Activated CD8-positive, alpha-beta memory T cell treated with anti-CD3 and anti-CD28 coated beads, Interleukin-2, amount 50 U/mL, for 1 hour (primary cell): ENCODE results near the gene UBE2QL1.

Experiments
- DNase-seq: peaks from one replicate; pipeline ENCODE4 v3.0.0-alpha.2; 2020; ENCODE audit errors: extremely low read depth

UBE2QL1 gene

DNA sequence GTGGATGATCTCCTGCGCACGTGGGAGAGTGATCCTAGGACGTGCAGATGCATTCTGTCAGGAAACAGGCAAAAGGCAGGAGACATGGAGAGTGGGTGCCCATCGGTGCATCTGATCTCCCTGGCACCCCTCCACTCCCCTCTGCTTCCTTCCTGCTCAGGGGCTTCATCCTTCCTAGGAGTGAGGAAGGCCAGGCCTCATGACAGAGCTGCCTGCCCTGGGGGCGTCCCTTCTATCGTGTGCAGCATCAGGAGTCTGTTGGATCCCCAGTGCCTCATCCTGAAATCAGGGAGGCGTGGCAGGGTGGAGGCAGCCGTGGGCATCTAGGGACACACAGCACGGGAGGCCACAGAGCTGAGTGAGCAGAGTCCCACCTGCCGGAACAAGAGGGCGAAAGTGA, 30.1 kb downstream of the UBE2QL1 start:
- no peak for DNase-seq

DNA sequence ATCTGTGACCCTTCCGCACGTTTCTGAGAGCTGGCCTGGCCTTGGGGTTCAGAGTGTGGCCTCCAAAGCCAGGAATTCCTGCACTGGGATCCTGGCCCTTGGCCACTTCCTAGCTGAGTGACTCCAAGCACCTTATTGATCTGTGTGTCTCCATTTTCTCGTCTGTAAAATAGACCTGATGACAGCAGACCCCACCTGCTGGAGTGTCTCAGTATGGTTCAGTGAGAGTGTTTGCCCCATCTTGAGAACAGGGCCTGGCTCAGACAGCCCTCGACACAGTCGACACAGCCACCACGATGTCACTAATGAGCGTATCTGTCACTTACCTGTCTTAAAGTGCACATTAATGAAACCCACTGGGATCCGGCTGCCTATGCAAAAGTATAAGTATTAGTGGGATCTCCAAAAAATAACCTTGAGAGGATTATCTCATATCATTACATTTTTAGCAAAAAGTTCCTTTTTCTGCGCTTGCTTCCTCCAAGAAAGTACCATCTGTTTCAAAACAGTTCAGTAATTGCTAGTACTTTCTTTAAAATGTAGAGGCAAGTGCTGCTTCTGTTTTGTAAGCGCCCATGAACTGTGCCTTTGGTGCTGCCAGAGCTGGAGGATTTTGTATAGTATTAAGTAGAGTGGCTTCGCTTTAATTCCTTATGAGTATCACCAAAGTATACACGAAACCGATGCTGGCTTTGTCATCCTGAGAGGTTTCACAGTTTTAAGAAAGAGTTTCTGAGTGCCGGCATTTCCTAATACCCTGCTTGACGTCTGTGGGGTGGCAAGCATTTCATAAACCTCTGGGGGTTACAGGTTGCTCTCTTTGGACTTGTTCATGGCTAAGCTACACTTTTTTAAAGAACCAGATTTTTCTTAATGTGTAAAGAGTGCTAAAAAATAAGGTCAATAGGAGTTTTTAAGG, 31.7 kb downstream of the UBE2QL1 start:
- DNase-seq: no peak

DNA sequence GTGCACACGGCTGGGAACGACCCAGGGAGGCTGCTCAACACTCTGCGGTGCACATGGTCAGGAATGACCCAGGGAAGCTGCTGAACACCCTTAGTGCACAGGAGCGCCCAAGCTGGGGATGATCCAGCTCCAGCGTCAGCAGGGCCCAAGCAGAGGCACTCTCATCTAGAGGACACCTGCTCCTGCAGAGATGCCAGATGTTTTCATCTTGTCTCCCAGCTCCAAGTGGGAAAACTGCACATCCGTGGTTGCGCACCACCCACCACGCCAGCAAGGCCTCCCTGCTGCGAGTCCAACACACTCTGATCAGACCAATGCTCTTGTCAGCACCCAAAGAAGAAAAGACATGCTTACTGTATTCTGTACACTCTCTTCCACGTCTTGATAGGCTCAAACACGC, 34.1 kb downstream of the UBE2QL1 start:
- no peak for DNase-seq

- DNase-seq: no peak
Measured at GRCh38 chr5:6483880-6484382, 35.3 kb downstream of the UBE2QL1 start.

GRCh38 chr5:6484446-6484845, 35.8 kb downstream of the UBE2QL1 start:
- DNase-seq: no peak

DNA sequence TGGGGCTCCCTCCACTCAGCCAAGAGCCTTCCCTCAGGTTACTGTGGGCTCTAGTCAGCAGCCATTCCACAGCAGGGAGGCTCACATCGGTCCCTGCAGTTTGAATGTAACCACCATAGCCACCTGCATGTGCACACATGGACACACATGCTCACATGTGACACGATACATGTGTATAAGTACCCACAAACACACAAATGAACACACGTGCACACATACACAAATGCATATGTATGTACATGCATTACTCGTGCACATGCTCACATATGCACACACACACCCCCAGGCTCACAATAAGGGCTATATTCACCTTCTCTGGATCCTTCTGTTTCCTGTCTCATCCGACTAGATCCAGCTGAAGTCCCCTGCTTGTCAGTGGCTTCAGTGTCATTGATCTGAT, 36.2 kb downstream of the UBE2QL1 start:
- DNase-seq: no peak

DNA sequence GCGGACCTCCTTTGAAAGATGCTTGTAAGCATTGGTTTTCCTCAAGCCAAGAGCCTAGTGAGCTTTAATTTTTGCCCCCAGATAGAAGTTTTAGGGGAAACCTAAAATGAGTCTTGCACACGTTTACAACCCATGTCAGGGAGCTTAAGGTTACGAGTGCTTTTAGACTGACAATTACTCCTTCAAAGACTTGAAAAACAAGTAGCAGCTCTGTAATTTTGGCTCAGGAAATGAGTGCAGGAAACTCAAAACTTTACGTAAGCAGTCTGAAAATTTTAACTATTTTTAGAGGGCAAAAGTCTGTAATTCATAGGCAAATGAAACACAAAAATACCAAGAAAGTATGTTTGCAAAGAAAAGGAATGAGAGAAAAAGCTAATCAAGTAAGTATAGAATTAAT, 36.8 kb downstream of the UBE2QL1 start:
- no peak for DNase-seq

DNA sequence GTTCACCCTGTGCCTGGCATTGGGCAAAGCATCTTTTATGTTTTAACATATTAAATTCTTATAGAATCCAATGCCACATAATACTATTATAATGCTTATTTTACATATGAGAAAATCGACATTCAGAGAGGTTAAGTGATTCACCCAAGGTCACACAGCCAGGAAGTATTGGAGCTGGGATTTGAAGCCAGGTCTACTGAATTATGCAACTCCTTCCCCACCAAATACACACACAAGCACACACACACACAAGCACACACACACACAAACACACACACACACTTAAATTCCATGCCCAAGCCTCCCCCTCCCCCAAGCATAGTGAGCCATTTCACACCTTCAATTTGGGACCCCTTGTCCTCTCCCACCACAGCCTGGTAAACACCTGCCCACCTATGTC, 37.4 kb downstream of the UBE2QL1 start:
- no peak for DNase-seq

DNA sequence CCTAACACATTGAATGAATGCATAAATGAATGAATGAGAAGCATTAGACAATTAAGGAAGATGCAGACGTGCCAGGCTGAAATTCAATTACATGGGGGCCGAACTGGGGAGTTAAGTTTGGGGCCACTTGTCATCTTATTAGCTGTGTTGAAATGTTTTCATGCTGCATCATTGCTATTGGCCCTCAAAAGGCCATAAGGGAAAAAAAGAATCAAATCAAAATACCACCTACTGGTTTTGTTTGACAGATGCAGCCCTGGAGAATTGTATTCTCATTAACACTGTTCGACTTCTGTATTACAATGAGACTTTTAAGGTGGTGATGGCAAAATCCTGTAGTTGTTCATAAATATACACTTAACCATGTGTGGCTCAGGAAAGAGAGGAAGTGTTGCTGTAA, 38.4 kb downstream of the UBE2QL1 start:
- DNase-seq: no peak

DNA sequence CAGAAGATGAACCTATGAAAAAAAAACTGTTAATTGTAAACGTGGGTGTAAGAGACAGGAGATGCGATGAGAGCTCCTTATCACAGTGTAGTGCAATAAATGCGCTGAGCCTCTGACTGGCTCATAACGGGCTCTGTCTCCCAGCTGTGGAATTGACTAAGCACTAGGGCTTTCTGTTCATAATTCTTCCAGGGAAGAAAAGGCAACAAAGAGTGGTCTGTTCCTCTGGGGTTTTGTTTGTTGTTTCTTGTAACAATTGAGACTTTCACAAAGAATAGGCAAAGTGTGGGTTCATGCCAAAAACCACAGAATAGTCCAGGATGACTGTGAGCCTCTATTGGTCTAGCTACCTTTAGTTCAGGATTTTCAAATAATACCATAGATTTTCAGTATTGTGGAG, 39.4 kb downstream of the UBE2QL1 start:
- no peak for DNase-seq

DNA sequence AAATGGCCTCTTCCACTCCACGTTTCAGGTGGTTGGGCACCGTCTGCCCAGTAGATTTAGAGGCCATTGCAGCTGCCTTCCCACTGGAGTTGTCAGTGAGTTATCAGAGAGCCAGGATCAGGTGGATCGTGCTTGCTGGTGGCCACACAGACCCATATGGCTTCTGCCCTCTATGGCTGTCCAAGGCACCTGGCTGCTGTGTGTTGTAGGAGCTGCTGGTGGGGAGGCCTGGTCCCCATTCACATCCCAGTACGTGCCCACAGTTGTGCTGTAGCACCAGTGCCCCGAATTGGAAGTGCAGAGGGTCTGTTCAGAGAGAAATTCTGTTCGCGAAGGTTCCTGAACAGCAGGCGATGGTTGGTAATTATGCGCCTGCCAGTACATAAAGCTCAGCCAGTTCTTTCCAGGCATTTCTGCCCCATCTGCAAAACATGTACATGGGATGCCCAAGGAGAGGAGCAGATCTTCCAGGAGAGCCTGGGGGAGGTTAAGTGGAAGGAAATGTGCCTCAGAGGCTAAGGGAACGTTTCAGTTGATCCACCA, 41.1 kb downstream of the UBE2QL1 start:
- no peak for DNase-seq

GRCh38 chr5:6490246-6490645, 41.6 kb downstream of the UBE2QL1 start:
- DNase-seq: no peak

DNA sequence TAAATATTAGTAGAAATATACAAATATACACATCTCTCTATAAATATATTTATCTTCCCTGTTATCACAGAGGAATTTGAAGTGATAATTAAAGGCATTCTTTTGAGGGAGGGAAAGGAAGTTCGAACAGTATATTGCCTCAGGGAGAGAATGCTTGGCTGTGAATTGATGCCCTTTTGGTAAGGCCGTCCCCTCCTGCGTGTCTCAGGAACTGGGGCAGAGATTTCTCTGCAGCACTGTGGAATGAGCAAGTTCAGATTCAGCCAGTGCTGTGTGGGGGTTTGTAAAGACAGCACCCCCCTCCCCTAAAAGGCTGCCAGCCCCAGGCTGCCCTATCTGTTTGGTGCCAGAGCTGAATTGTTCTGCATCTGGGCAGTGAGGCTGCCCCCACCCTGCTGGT, 42.0 kb downstream of the UBE2QL1 start:
- no peak for DNase-seq

DNA sequence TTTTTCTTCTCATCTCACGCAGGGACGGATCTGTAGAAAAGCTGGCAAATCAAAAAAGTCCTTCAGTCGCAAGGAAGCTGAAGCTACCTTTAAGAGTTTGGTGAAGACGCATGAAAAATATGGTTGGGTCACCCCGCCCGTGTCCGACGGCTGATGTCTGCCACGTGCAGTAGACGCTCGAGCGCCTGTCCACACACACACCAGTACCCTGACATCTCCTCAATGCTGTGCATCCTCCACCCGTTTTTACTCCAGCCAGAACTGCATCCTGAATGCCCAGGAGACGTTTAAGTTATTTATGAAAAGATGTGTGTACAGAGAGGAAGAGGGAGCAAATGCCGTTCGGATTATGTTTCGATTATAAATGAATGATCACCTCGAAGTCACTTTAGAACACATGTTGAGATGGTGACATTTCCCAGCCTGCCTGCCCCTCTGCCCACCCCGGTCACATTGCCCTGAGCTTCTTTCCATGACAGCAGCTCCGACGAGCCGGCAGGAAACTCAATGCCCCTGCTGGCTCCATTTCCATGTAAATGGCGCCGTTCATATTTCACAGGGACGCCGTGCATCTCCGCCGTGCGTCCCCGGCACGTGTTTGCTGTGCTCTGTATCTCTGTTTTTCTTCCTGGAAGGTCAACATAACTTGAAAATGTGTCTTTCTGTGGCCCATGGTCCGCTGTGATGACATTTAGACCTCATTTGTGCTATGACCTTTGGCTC, 42.7 kb downstream of the UBE2QL1 start:
- DNase-seq: no peak

DNA sequence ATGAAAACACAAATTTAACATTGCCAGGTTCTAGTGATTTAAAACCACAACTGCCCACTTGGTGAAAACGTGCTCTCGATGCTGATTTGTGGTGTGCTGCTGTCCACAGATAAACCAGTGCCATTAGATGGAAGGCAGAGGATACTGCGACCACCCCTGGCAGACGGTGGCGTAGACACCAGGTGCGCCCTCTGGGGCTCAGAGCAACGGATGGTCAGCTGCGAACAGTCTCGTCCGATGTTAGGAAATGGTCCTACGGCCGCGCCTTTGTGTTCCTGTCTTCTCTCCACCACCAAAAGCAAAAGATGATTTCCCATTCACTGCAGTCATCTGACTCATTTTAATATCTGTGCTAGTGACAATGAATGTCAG, 43.2 kb downstream of the UBE2QL1 start:
- DNase-seq: no peak

DNA sequence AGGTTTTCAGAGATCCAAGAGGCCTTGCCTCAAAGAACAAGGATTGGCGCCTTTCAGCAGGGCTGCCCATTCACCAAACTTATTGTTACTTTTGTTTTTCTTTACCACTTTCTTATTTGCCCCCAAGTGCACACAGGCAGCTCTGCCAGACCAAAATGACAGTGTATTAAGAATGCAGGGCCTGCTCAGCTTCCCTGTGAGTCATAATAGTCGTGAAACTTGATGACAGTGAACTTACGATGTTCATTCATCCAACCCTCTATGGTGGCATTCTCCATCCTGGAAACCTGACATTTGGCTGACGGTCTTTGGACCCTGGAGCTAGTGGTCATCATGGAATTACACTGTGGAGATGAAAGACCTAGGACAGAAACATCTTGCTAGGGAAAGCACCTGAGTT, 44.3 kb downstream of the UBE2QL1 start:
- no peak for DNase-seq

DNA sequence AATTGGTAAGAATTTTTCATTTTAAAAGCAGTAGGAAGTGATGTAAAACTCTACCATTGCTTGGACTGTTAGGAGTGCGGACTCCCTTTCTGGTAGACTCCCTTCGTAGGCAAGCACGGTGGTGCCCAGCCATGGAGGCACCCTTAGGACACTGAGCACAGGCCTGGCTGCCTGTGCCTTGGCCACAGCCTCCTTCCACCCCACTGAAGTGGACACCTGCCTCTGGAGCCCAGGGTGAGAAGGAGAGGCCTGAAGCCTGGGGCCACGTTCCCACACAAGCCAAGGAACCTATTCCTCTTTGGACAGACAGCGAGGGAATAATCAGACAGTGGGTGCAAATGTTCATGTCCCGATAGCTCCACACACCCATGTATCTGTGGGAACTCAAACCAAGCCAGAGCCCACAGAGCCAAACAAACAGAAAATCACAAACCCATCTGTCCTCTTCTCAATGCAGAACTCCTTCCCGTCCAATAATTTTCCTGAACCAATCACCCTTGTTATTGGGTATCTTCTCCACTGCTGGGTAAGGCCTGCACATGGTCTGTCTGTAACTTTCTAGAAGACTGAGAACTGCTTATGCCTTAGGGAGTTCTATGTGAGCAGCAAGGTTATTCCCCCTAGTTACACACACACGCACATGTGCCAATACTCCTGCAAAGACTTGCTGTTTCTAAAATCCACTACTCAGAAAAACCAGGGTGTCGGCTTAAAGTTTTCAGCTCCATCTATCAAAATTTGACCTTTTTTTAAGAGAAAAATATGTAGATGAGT, 45.2 kb downstream of the UBE2QL1 start:
- no peak for DNase-seq

- DNase-seq: no peak
Measured at GRCh38 chr5:6494939-6495338, 46.3 kb downstream of the UBE2QL1 start.

- no peak for DNase-seq
Measured at GRCh38 chr5:6495433-6496206, 47.0 kb downstream of the UBE2QL1 start.

DNA sequence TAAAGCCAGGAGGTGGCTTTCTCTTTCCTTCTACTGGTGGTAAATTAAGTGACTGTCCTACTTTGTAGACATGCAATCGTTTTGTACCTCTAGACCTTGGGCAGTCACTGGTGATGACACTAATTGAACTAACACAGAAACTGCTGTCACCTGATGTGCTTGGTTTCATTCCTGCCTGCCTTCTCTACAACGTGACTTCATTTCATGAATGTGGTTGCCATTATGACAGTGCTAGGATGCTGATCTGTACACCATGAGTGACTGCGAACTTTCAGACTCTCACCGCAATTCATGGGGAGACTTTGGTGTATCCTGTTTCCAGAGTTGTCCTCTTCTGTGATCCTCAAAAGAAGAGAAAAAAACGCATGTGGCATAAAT, 47.5 kb downstream of the UBE2QL1 start:
- no peak for DNase-seq

- no peak for DNase-seq
Measured at GRCh38 chr5:6496636-6497035, 48.0 kb downstream of the UBE2QL1 start.
